Osteoblast (primary cell): Measurements from ENCODE around the gene ITGB8. TPM values are rescaled to one million over a fixed set of nuclear protein-coding genes. Genes with fewer than 3 reads are reported as not detected.

Experiments used
- DNase-seq: peaks from one replicate; pipeline ENCODE4 v3.0.0; 2011; ENCODE audit warnings: low spot score, mixed read lengths; ENCODE audit not compliant: insufficient read length; ENCODE audit errors: missing footprints
- H2AFZ ChIP-seq: 2 replicates; pipeline ENCODE4 v1.6.0; 2011; ENCODE audit warnings: mild to moderate bottlenecking, low read length
- H3K27ac ChIP-seq: 2 replicates; pipeline ENCODE4 v1.5.1; 2011; ENCODE audit warnings: mild to moderate bottlenecking, low read depth, low read length, moderate library complexity
- H3K27me3 ChIP-seq: 2 replicates; pipeline ENCODE4 v1.6.0; 2012; ENCODE audit warnings: mild to moderate bottlenecking, control low read depth, inconsistent platforms, low read length, moderate library complexity; ENCODE audit not compliant: insufficient read depth
- H3K36me3 ChIP-seq: 2 replicates; pipeline ENCODE4 v1.5.1; 2011; ENCODE audit warnings: mild to moderate bottlenecking, low read length, control low read depth, moderate library complexity; ENCODE audit not compliant: insufficient read depth
- H3K4me1 ChIP-seq: 2 replicates; pipeline ENCODE4 v1.5.1; 2011; ENCODE audit warnings: mild to moderate bottlenecking, low read length, control low read depth, moderate library complexity; ENCODE audit not compliant: insufficient read depth
- H3K4me2 ChIP-seq: 2 replicates; pipeline ENCODE4 v1.6.0; 2011; ENCODE audit warnings: mild to moderate bottlenecking, low read length; ENCODE audit not compliant: insufficient read depth
- H3K4me3 ChIP-seq: fragments of 200-600 bp; sonication (generic); 3 replicates; pipeline ENCODE4 v1.5.1; 2012; ENCODE audit warnings: mild to moderate bottlenecking, low read length, inconsistent platforms; ENCODE audit not compliant: insufficient read depth
- H3K79me2 ChIP-seq: 2 replicates; pipeline ENCODE4 v1.6.0; 2012; ENCODE audit warnings: mild to moderate bottlenecking, low read length, control low read depth, inconsistent platforms; ENCODE audit not compliant: insufficient read depth
- H3K9me3 ChIP-seq: 2 replicates; pipeline ENCODE4 v1.5.1; 2011; ENCODE audit warnings: low read depth, low read length, control low read depth
- H4K20me1 ChIP-seq: 2 replicates; pipeline ENCODE4 v1.6.0; 2012; ENCODE audit warnings: mild to moderate bottlenecking, low read length, control low read depth; ENCODE audit not compliant: insufficient read depth
- CTCF ChIP-seq: IDR thresholded peaks from 2 replicates; pipeline ENCODE4 v1.5.1; 2011; ENCODE audit warnings: mild to moderate bottlenecking, low read depth, low read length, moderate library complexity; ENCODE audit errors: extremely low read depth
- total RNA-seq: library from RNA; depleted of rRNA; stranded (reverse); fragments of >200 nt; gene quantifications from 2 replicates; pipeline ENCODE4 v1.2.3, GENCODE V29; 2012

Gene ITGB8
- total RNA-seq, 1 donor, result 35.1 TPM

- no peak for DNase-seq
- Histone ChIP-seq H3K4me1 (peaks cover 16% of the 10 kb centered on the region), H3K79me2 (no peaks in the 10 kb centered on the region), H3K27me3 (no peaks in the 10 kb centered on the region), H3K4me2 (no peak overlapping the region), H3K4me3 (no peak overlapping the region), H3K36me3 (no peaks in the 10 kb centered on the region), H2AFZ (no peak overlapping the region), H3K9me3 (no peaks in the 10 kb centered on the region), H4K20me1 (no peaks in the 10 kb centered on the region), H3K27ac (no peak overlapping the region)
- no peak for TF ChIP-seq CTCF
These were observed 2.7 kb upstream of the ITGB8 start for GRCh38 chr7:20328027-20328426.

- no peak for DNase-seq
- H3K36me3 ChIP-seq, result no peaks in the 10 kb centered on the region
- no peak overlapping the region for H3K4me3 ChIP-seq
- no peak overlapping the region for H3K4me2 ChIP-seq
- H2AFZ ChIP-seq, result no peak overlapping the region
- no peak for TF ChIP-seq CTCF
- H3K27me3 ChIP-seq, result no peaks in the 10 kb centered on the region
- H3K9me3 ChIP-seq, result no peaks in the 10 kb centered on the region
- H3K79me2 ChIP-seq, result no peaks in the 10 kb centered on the region
- no peaks in the 10 kb centered on the region for H4K20me1 ChIP-seq
- peaks cover 16% of the 10 kb centered on the region for H3K4me1 ChIP-seq
- H3K27ac ChIP-seq, result no peak overlapping the region
These were observed 2.0 kb upstream of the ITGB8 start for GRCh38 chr7:20328692-20329091.

GRCh38 chr7:20329389-20330238 is 1.1 kb upstream of the ITGB8 start:
- peak overlapping the region; percentile 89 for H3K27ac ChIP-seq
- peak overlapping the region; percentile 86 for H2AFZ ChIP-seq
- peak overlapping the region; percentile 92 for H3K4me2 ChIP-seq
- no peaks in the 10 kb centered on the region for H3K79me2 ChIP-seq
- peak overlapping the region; percentile 77 for H3K4me3 ChIP-seq
- no peaks in the 10 kb centered on the region for H4K20me1 ChIP-seq
- TF ChIP-seq CTCF, result peak; percentile 31
- H3K9me3 ChIP-seq, result no peaks in the 10 kb centered on the region
- no peaks in the 10 kb centered on the region for H3K27me3 ChIP-seq
- no peaks in the 10 kb centered on the region for H3K36me3 ChIP-seq
- H3K4me1 ChIP-seq, result peaks cover 16% of the 10 kb centered on the region
- peak; percentile 84 for DNase-seq
